ENCODE results near the gene CAMK2D. TPM values are rescaled to one million over a fixed set of nuclear protein-coding genes. Genes with fewer than 3 reads are reported as not detected.
"Not testable (repeated sequence)": the region's sequence is repeated elsewhere in the genome, so short reads cannot be mapped to it uniquely, and the experiment has no call there.

Gene CAMK2D
- total RNA-seq, 2 experiments from 2014 or later, result 61.5 to 62.3 TPM

DNA sequence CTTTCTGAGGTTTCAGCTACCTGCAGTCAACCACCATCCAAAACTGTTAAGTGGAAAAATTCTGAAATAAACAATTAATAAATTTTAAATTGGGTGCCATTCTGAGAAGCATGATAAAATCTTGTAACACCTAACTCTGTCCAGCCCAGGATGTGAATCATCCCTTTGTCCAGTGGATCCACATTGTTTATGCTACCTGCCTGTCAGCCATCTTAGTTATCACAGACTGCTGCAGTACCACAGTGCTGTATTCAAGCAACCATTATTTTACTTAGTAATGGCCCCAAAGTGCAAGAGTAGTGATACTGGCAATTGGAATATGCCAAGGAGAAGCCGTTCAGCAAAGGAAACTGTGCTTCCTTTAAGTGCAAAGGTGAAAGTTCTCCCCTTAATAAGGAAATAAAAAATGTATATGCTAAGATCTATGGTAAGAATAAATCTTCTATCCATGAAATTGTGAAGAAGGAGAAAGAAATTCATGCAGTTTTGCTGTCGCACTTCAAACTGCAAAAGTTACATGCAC is 20.6 kb downstream of the CAMK2D start:
- ChIA-PET POLR2A (no interaction called here), CTCF (no interaction called here)

- POLR2A ChIA-PET, result no interaction called here
- CTCF ChIA-PET, result no interaction called here
These were observed 22.3 kb downstream of the CAMK2D start for GRCh38 chr4:113739197-113739596.

DNA sequence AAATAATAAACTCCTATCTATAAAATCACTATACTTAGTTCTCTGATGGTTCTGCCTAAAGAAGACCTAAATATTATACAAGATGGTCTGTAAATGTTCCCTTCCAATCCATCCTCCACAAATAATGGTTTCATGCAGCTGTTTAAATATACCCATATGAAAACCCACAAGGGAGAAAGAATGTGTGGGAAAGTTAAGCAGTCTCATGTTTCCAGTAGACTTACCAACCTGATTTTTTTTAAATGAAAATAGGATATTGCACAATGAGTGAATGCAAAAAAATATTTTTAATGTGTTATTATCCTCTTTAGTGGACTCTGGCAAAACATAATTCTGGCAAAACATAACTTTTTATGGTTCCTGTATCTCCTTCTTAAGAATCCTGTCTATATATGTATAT is 23.3 kb downstream of the CAMK2D start:
- CTCF ChIA-PET, result no interaction called here
- POLR2A ChIA-PET, result no interaction called here

GRCh38 chr4:113733685-113734084 is 27.9 kb downstream of the CAMK2D start:
- ChIA-PET POLR2A (no interaction called here), CTCF (interaction anchor here (0.6 kb wide), 1 partner anchor 911 kb away, joined by 3 read pairs; no protein-coding TSS in a partner anchor)

- POLR2A ChIA-PET, result interaction anchor here (1.2 kb wide), 1 partner anchor 48 kb away, joined by 4 read pairs; no protein-coding TSS in a partner anchor
- CTCF ChIA-PET, result no interaction called here
These were observed 28.5 kb downstream of the CAMK2D start for GRCh38 chr4:113732967-113733527.

- ChIA-PET CTCF (no interaction called here), POLR2A (no interaction called here)
These were observed 30.9 kb downstream of the CAMK2D start for GRCh38 chr4:113730467-113731216.

DNA sequence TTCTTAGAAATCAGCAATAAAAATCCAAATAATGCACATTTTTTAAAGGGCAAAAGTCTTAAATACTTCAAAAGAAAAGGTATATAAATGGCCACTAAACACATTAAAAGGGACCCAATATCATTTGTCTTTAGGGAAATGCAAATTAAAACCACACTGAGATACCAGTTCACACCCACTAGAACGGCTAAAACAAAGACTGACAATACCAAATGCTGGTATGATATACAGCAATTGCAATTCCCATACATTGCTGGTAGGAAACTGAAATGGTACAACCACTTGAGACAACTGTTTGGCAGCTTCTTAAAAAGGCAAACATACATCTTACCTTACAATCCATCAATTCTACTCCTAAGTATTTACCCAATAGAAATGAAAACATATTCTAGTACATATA is 33.7 kb downstream of the CAMK2D start:
- POLR2A ChIA-PET, result no interaction called here
- CTCF ChIA-PET, result no interaction called here

GRCh38 chr4:113725963-113726362 is 35.6 kb downstream of the CAMK2D start:
- POLR2A ChIA-PET, result no interaction called here
- CTCF ChIA-PET, result interaction anchor here (0.7 kb wide), 1 partner anchor 426 kb away, joined by 3 read pairs; no protein-coding TSS in a partner anchor

- ChIA-PET CTCF (no interaction called here), POLR2A (no interaction called here)
These were observed 43.3 kb downstream of the CAMK2D start for GRCh38 chr4:113718252-113718651.

GRCh38 chr4:113711883-113712662 is 49.5 kb downstream of the CAMK2D start:
- CTCF ChIA-PET, result no interaction called here
- POLR2A ChIA-PET, result interaction anchor here (0.6 kb wide), 1 partner anchor 16 kb away, joined by 3 read pairs; no protein-coding TSS in a partner anchor

DNA sequence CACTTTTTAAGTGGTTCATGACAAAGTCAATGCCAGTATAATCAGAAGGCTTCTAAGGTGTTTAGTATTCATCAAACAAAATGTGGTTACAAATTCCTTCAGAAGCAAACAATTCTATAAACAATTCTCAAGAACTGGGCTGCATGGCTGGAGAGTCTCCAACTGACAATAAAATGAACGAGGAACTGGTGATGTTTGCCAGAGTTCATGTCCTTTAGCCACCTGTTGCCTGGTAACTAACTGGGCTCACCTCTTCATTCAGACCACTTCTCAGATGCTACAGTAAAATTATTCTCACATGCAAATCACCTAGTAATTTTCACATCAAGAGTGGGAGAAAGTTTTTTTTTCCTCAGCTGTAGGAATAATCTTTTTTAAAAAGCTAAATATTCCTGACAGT is 53.3 kb downstream of the CAMK2D start:
- CTCF ChIA-PET, result no interaction called here
- POLR2A ChIA-PET, result no interaction called here

GRCh38 chr4:113707048-113707447 is 54.5 kb downstream of the CAMK2D start:
- POLR2A ChIA-PET, result no interaction called here

GRCh38 chr4:113705097-113705496 is 56.4 kb downstream of the CAMK2D start:
- POLR2A ChIA-PET, CTCF ChIA-PET: not testable (repeated sequence)

More at GRCh38 chr4:113707048-113707447, 54.5 kb downstream of the CAMK2D start:
- CTCF ChIA-PET, result no interaction called here

DNA sequence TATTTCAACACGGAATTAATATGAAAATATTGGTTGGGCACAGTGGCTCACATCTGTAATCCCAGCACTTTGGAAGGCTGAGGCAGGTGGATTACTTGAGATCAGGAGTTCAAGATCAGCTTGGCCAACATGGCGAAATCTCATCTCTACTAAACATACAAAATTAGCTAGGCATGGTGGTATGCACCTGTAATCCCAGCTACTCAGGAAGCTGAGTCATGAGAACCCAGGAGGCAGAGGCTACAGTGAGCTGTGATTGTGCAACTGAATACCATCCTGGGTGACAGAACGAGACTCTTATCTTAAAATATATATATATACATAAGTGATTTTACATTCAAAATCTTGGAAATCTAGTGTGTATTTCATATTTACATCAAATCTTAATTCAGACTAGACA is 58.9 kb downstream of the CAMK2D start:
- POLR2A ChIA-PET, CTCF ChIA-PET: not testable (repeated sequence)

GRCh38 chr4:113701169-113701568 is 60.4 kb downstream of the CAMK2D start:
- ChIA-PET POLR2A (no interaction called here), CTCF (interaction anchor here (0.8 to 1.1 kb wide), 2 partner anchors 17 to 31 kb away, joined by 3 to 4 read pairs; no protein-coding TSS in a partner anchor)

DNA sequence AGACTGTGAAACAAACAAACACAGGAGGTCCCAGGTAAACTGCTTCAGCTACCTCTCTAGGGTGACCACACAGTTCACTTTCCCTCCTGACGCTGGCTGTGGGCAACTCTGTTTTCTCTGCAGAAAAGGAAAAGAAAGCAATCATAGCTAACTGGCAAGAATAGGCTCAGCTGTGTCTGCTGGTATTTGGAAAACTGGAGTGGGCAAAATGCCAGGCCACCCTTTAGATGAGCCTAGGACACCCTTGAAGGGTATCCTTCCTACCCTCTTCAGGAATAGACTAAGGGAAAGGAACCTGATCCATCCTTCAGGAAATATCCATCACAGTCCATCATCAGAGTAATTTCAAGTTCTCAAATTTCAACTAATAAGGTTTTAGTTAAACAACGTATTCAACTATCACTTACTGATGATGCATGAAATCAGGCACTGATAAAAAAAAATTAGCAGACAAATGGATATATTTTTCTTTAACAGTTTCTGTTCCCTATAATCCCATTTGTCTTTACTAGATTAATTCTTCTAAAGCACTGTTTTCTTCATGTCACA is 60.9 kb downstream of the CAMK2D start:
- POLR2A ChIA-PET, result no interaction called here
- CTCF ChIA-PET, result no interaction called here

GRCh38 chr4:113699772-113700171 is 61.8 kb downstream of the CAMK2D start:
- CTCF ChIA-PET, result no interaction called here
- POLR2A ChIA-PET, result no interaction called here

GRCh38 chr4:113697429-113697828 is 64.1 kb downstream of the CAMK2D start:
- POLR2A ChIA-PET, result no interaction called here
- CTCF ChIA-PET, result no interaction called here

GRCh38 chr4:113695328-113696169 is 66.0 kb downstream of the CAMK2D start:
- CTCF ChIA-PET, result interaction anchor here (0.7 kb wide), 1 partner anchor 118 kb away, joined by 3 read pairs; no protein-coding TSS in a partner anchor
- POLR2A ChIA-PET, result interaction anchor here (0.5 to 1.0 kb wide), 3 partner anchors 11 to 209 kb away, joined by 3 read pairs; no protein-coding TSS in a partner anchor
